Spleen (tissue), 11 donors: ENCODE results near the gene CBX3. TPM values are rescaled to one million over a fixed set of nuclear protein-coding genes. Genes with fewer than 3 reads are reported as not detected.

Source experiments
- DNase-seq: peaks from one replicate; pipeline ENCODE4 v3.0.0-alpha.2; 2020
- H3K27ac ChIP-seq, 8 donors: fragments of 200-600 bp; sonication (generic) in 7 of 8; 1 replicate in 4 of 8; 2 replicates in 4 of 8; pipeline versions ENCODE4 v1.5.0 to v1.8.0; 2016 to 2021; ENCODE audit warnings: inconsistent platforms in 4 of 8, mild to moderate bottlenecking in 4 of 8, moderate library complexity in 1 of 8
- H3K27me3 ChIP-seq, 7 donors: fragments of 200-600 bp; sonication (generic) in 6 of 7; replicated peaks in 1 of 7; 1 replicate in 4 of 7; 2 replicates in 3 of 7; pipeline versions ENCODE4 v1.5.0 to v1.8.0; 2016 to 2021; ENCODE audit warnings: inconsistent platforms in 3 of 7, mild to moderate bottlenecking in 1 of 7
- H3K36me3 ChIP-seq, 6 donors: fragments of 200-600 bp; sonication (generic) in 5 of 6; 1 replicate in 4 of 6; 2 replicates in 2 of 6; pipeline versions ENCODE4 v1.5.0 to v1.8.0; 2016 to 2021; ENCODE audit warnings: inconsistent platforms in 2 of 6
- H3K4me1 ChIP-seq, 6 donors: fragments of 200-600 bp; sonication (generic) in 5 of 6; 1 replicate in 3 of 6; 2 replicates in 3 of 6; pipeline versions ENCODE4 v1.5.0 to v1.8.0; 2016 to 2021; ENCODE audit warnings: inconsistent platforms in 3 of 6
- H3K4me3 ChIP-seq, 8 donors: fragments of 200-600 bp; sonication (generic) in 7 of 8; 1 replicate in 4 of 8; 2 replicates in 4 of 8; pipeline versions ENCODE4 v1.5.0 to v1.8.0; 2016 to 2021; ENCODE audit warnings: inconsistent platforms in 4 of 8, mild to moderate bottlenecking in 4 of 8, moderate library complexity in 2 of 8
- H3K9me3 ChIP-seq, 8 donors: fragments of 200-600 bp; sonication (generic) in 7 of 8; 1 replicate in 4 of 8; 2 replicates in 4 of 8; pipeline versions ENCODE4 v1.5.0 to v1.8.0; 2016 to 2021; ENCODE audit warnings: inconsistent platforms in 4 of 8
- POLR2A ChIP-seq, 3 donors: fragments of 450-650 bp; IDR thresholded peaks; one replicate each; pipeline ENCODE4 v1.5.1; 2017; ENCODE audit warnings: antibody characterized with exemption in 3 of 3, mild to moderate bottlenecking in 1 of 3
- POLR2AphosphoS5 ChIP-seq, 3 donors: sonication (generic); formaldehyde crosslinking; IDR thresholded peaks; one replicate each; pipeline ENCODE4 v1.5.1; 2017; ENCODE audit warnings: antibody characterized with exemption in 3 of 3
- WGBS, 5 donors: extraction: QIAGEN DNeasy Blood & Tissue Kit in 3 of 5; methylation state at CpG; one replicate each; pipeline versions ENCODE4 v1.1.5 to v1.1.7; 2013 to 2018; 5-methylcytosine and 5-hydroxymethylcytosine counted together
- intact Hi-C: fragments of 100-400 bp; cut with DNase I; formaldehyde crosslinking; loops from one replicate; pipeline ENCODE4 v1.15.0; 2023; ENCODE audit warnings: low total_unique reads
- polyA plus RNA-seq, 3 donors: library from polyadenylated mRNA; stranded (reverse); fragments of 200-250 nt; gene quantifications; one replicate each; pipeline ENCODE4 v1.2.1, GENCODE V29; 2013
- total RNA-seq, 7 donors: library from RNA; depleted of rRNA in 3 of 7; stranded (reverse); fragments of >200 nt in 3 of 7; fragmentation: NEBNext Ultra II Directional in 4 of 7; extraction: Animal tissue kit (Norgen Biotek cat#: 25700) in 4 of 7; gene quantifications; one replicate each; pipeline versions ENCODE4 v1.1.0 to v1.2.1, GENCODE V29; 2016 to 2021
- TF ChIP-seq, protein P1 (sequence below), 11 experiments: fragments of 200-600 bp in 7 of 11; fragments of 450-650 bp in 4 of 11; sonication (generic) in 4 of 11; IDR thresholded peaks in 8 of 11; conservative IDR thresholded peaks in 3 of 11; 1 replicate in 7 of 11; 2 replicates in 4 of 11; pipeline versions ENCODE4 v1.4.0 to v1.8.0; 2016 to 2021; ENCODE audit warnings: antibody characterized with exemption in 11 of 11, inconsistent platforms in 4 of 11, mild to moderate bottlenecking in 1 of 11
- donor health status: healthy with polysubstance abuse.
- donor health status: DM: no; HTN: no; CAD: no; lungs with moderate emphysema.
- donor health status: DM: no; HTN: no; CAD: no.
- donor health status: Bipolar disorder and iron deficiency.
- donor health status: healthy.
- donor health status: DM: no; HTN: no; CAD: no.
- donor health status: DM: yes; HTN: yes; CAD: no.

The CBX3 gene
- total and polyA plus RNA-seq, 10 donors, result 87.3 to 146 (median 109) TPM

GRCh38 chr7:26153241-26153822, 48.2 kb upstream of the CBX3 start:
- intact Hi-C loops, result no loop called here
- H3K27ac ChIP-seq, result peak overlapping the region in 6 of 8 donors; percentile 9 to 89 (median 74)
- DNase-seq, result no peak
- H3K36me3 ChIP-seq, result no peaks in the 10 kb centered on the region
- TF ChIP-seq POLR2AphosphoS5 (IDR thresholded peaks at IDR 0.05) (no peak), POLR2A (IDR thresholded peaks at IDR 0.05) (no peak)
- TF ChIP-seq, protein P1, sequence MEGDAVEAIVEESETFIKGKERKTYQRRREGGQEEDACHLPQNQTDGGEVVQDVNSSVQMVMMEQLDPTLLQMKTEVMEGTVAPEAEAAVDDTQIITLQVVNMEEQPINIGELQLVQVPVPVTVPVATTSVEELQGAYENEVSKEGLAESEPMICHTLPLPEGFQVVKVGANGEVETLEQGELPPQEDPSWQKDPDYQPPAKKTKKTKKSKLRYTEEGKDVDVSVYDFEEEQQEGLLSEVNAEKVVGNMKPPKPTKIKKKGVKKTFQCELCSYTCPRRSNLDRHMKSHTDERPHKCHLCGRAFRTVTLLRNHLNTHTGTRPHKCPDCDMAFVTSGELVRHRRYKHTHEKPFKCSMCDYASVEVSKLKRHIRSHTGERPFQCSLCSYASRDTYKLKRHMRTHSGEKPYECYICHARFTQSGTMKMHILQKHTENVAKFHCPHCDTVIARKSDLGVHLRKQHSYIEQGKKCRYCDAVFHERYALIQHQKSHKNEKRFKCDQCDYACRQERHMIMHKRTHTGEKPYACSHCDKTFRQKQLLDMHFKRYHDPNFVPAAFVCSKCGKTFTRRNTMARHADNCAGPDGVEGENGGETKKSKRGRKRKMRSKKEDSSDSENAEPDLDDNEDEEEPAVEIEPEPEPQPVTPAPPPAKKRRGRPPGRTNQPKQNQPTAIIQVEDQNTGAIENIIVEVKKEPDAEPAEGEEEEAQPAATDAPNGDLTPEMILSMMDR (IDR thresholded peaks at IDR 0.05 in 8 of 11, conservative IDR thresholded peaks at IDR 0.05 in 3 of 11), result no peak
- no peaks in the 10 kb centered on the region for H3K9me3 ChIP-seq
- 20 to 38% (median 24%) methylated on average over 18 of the region's 18 CpGs for WGBS, 5 donors
- peak overlapping the region; percentile 58 to 96 (median 75) for H3K4me3 ChIP-seq
- peaks cover 16 to 71% (median 64%) of the 10 kb centered on the region in 6 donors for H3K4me1 ChIP-seq
- H3K27me3 ChIP-seq, result peaks cover 0 to 10% (median 0%) of the 10 kb centered on the region in 7 donors

DNA sequence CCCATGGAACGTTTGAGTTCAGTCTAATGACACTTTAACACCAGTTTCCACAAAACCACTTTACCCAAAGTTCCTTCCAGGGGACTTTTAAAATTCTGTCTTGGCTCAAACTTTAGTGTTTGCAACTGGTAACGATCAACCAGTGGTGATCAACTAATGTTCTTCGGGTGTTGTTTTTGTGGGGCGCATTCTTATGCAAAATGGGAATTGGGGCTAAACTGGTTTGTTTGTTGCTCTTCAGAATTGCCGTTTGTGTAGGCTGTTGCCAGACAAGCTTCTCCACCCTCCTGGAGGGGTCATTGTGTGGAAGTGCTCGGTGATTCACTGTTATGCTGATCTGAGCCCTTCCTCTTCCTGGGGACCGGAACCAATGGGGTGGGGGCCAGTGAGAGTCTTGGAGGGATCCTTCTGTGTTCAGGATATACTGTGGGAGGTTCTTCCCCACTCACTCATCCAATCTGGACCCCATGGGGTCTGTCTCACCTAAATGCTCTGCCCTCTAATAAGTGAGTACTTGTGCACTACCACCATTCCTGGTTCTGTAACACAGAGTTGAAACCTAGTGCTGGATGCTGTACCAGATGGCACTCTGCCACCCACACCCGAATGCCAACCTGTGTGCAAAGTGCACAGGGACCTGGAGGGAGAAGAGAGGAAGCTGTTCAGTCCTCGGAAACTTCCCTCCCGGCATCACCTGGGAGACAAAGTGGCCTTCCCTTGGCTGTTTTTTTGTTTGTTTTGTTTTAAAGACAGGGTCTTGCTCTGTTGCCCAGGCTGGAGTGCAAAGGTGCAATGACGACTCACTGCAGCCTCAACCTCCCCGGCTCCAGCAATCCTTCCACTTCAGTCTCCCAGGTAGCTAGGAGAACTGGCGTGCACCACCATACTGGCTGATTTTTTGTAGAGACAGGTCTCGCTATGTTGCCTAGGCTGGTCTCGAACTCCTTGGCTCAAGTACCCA, 47.4 kb upstream of the CBX3 start:
- H3K4me1 ChIP-seq, result peaks cover 16 to 75% (median 66%) of the 10 kb centered on the region in 6 donors
- intact Hi-C loops, result no loop called here
- H3K36me3 ChIP-seq, result no peaks in the 10 kb centered on the region
- 61 to 74% (median 64%) methylated on average over 15 of the region's 15 CpGs for WGBS, 5 donors
- TF ChIP-seq, protein P1 (IDR thresholded peaks at IDR 0.05 in 8 of 11, conservative IDR thresholded peaks at IDR 0.05 in 3 of 11), result no peak
- TF ChIP-seq POLR2AphosphoS5 (IDR thresholded peaks at IDR 0.05) (peak in 1 of 3 donors; percentile 75), POLR2A (IDR thresholded peaks at IDR 0.05) (no peak)
- no peaks in the 10 kb centered on the region for H3K9me3 ChIP-seq
- peaks cover 0 to 10% (median 0%) of the 10 kb centered on the region in 7 donors for H3K27me3 ChIP-seq
- H3K27ac ChIP-seq, result peak overlapping the region in 5 of 8 donors; percentile 70 to 89 (median 75)
- peak overlapping the region in 6 of 8 donors; percentile 63 to 96 (median 76) for H3K4me3 ChIP-seq
- DNase-seq, result no peak

DNA sequence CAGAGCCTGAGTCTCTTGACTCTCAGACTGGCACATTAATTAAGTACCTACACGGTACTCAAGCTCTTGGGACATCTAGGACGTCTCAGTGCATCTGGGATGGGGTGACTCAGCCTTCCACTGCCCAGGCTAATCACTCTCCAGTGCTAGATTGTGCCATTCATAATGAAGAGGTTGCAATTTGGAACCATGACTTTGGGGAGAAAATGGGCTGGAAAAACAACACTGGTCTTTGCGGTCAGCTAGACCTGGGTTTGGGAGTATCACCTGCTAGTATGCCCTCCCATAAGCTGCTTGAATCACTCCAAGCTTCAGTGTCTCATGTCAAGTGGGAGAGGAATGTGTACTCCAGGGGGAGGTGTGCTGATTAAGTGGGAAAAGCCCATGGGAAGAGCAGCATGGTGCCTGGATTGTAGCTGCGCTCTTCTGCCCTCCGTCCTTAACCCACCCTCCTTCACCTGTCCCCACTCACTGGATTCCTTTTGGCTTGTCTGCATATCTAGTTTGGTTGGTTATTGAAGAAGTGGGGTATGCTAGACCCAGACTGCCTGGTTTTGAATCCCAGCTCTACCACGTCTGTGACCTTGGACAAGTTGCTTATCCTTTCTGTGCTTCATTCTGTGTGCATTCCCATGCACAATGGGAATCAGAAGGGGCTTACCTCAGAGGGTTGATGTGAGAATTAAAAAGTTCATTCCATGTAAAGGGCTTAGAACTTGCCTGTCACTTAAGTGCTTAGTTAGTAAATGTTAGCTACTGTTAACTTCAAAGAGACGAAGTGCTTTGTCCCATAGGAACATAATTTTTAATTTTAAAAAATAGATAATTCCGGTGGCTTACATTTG, 45.8 kb upstream of the CBX3 start:
- 50 to 63% (median 56%) methylated on average over 8 of the region's 8 CpGs for WGBS, 5 donors
- peak overlapping the region in 5 of 8 donors; percentile 0 to 58 (median 19) for H3K4me3 ChIP-seq
- no peak for DNase-seq

More for the DNA sequence above, 45.8 kb upstream of the CBX3 start:
- intact Hi-C loops, result no loop called here
- Histone ChIP-seq H3K36me3 (no peaks in the 10 kb centered on the region), H3K9me3 (no peaks in the 10 kb centered on the region), H3K27me3 (peaks cover 0 to 10% (median 0%) of the 10 kb centered on the region in 7 donors), H3K4me1 (peaks cover 16 to 74% (median 66%) of the 10 kb centered on the region in 6 donors), H3K27ac (peak overlapping the region in 7 of 8 donors; percentile 44 to 89 (median 77))
- TF ChIP-seq POLR2AphosphoS5 (IDR thresholded peaks at IDR 0.05) (no peak), POLR2A (IDR thresholded peaks at IDR 0.05) (no peak)
- TF ChIP-seq, protein P1 (IDR thresholded peaks at IDR 0.05 in 8 of 11, conservative IDR thresholded peaks at IDR 0.05 in 3 of 11), result no peak
